K562 (cell line): ENCODE results near the gene ATP6V0C. TPM values are rescaled to one million over a fixed set of nuclear protein-coding genes. Genes with fewer than 3 reads are reported as not detected.
A peak's percentile ranks its signal among the peaks of the same experiment; 100 is the strongest.

Experiments used
- CBFA2T2 ChIP-seq: fragments of 450-650 bp; conservative IDR thresholded peaks from 2 replicates; pipeline ENCODE4 v1.6.1; 2017; ENCODE audit warnings: mild to moderate bottlenecking
- CBX1 ChIP-seq: sonication (generic); IDR thresholded peaks from 2 replicates; pipeline ENCODE4 v1.6.1; 2016; ENCODE audit warnings: antibody characterized with exemption, low read depth, mild to moderate bottlenecking
- ERF ChIP-seq: fragments of 450-650 bp; formaldehyde crosslinking; IDR thresholded peaks from 2 replicates; pipeline ENCODE4 v1.4.0; 2020; ENCODE audit warnings: mild to moderate bottlenecking, mixed read lengths
- KAT8 ChIP-seq: fragments of 450-650 bp; IDR thresholded peaks from 2 replicates; pipeline ENCODE4 v1.6.1; 2016; ENCODE audit warnings: low read depth, mild to moderate bottlenecking
- KDM4B ChIP-seq, 2 experiments: fragments of 450-650 bp in 1 of 2; sonication (generic) in 1 of 2; IDR thresholded peaks; 2 replicates each; pipeline ENCODE4 v1.6.1; 2016 to 2017; ENCODE audit warnings: borderline replicate concordance in 2 of 2, antibody characterized with exemption in 1 of 2, low read depth in 1 of 2, mild to moderate bottlenecking in 1 of 2
- NCOA6 ChIP-seq: fragments of 450-650 bp; IDR thresholded peaks from 2 replicates; pipeline ENCODE4 v1.6.1; 2017; ENCODE audit warnings: mild to moderate bottlenecking
- NFRKB ChIP-seq: fragments of 450-650 bp; IDR thresholded peaks from 2 replicates; pipeline ENCODE4 v1.6.1; 2016; ENCODE audit warnings: low read depth
- POLR2H ChIP-seq: IDR thresholded peaks from 2 replicates; pipeline ENCODE4 v1.6.1; 2016; ENCODE audit warnings: missing genetic modification characterization, low read depth, mild to moderate bottlenecking, control low read depth, missing compliant biosample characterization, moderate library complexity
- SREBF2 ChIP-seq: sonication (generic); formaldehyde crosslinking; IDR thresholded peaks from 2 replicates; pipeline ENCODE4 v1.4.0; 2020; ENCODE audit warnings: mild to moderate bottlenecking, missing genetic modification reagents
- ZNF224 ChIP-seq: sonication (generic); formaldehyde crosslinking; IDR thresholded peaks from 2 replicates; pipeline ENCODE4 v1.8.0; 2022; ENCODE audit warnings: mild to moderate bottlenecking, missing genetic modification reagents
- ZNF318 ChIP-seq, 2 experiments: fragments of 450-650 bp; IDR thresholded peaks; 2 replicates each; pipeline ENCODE4 v1.6.1; 2016; ENCODE audit warnings: mild to moderate bottlenecking in 2 of 2, borderline replicate concordance in 1 of 2, low read depth in 1 of 2, moderate library complexity in 1 of 2
- ZSCAN29 ChIP-seq: fragments of 450-650 bp; IDR thresholded peaks from 2 replicates; pipeline ENCODE4 v1.6.1; 2017
- polyA plus RNA-seq, 8 experiments: library from polyadenylated mRNA; depleted of rRNA in 4 of 8; stranded (reverse) in 5 of 8; unstranded in 3 of 8; fragments of >200 nt; fragmentation: Nextera tagmentation in 2 of 8; fragmentation: Illumina TruSeq in 1 of 8; extraction: Ambion mirVana in 2 of 8; extraction: Trizol in 1 of 8; gene quantifications; 2 replicates each; pipeline versions ENCODE4 v1.2.1 to v1.2.3, GENCODE V29; 2011 to 2014; ENCODE audit warnings: inconsistent platforms in 1 of 8, missing spikeins in 1 of 8
- total RNA-seq, 7 experiments: library from RNA; depleted of rRNA in 6 of 7; stranded (reverse); fragments of >200 nt in 6 of 7; fragmentation: Illumina TruSeq in 2 of 7; extraction: Trizol in 2 of 7; gene quantifications; 2 replicates each; pipeline versions ENCODE4 v1.2.1 to v1.2.3, GENCODE V29; 2011 to 2021; ENCODE audit warnings: low replicate concordance in 1 of 7
- TF ChIP-seq, protein P1 (sequence below): fragments of 250-450 bp; sonication (Bioruptor Pico); IDR thresholded peaks from 2 replicates; pipeline ENCODE4 v1.8.0; 2022; ENCODE audit warnings: inconsistent platforms, mild to moderate bottlenecking, moderate library complexity, borderline replicate concordance

The ATP6V0C gene
- total and polyA plus RNA-seq, 9 of the 15 experiments (the other 6 are each of a cell fraction or from before 2014, with no cell fraction given), result 2.9 to 228 (median 22.7) TPM

DNA sequence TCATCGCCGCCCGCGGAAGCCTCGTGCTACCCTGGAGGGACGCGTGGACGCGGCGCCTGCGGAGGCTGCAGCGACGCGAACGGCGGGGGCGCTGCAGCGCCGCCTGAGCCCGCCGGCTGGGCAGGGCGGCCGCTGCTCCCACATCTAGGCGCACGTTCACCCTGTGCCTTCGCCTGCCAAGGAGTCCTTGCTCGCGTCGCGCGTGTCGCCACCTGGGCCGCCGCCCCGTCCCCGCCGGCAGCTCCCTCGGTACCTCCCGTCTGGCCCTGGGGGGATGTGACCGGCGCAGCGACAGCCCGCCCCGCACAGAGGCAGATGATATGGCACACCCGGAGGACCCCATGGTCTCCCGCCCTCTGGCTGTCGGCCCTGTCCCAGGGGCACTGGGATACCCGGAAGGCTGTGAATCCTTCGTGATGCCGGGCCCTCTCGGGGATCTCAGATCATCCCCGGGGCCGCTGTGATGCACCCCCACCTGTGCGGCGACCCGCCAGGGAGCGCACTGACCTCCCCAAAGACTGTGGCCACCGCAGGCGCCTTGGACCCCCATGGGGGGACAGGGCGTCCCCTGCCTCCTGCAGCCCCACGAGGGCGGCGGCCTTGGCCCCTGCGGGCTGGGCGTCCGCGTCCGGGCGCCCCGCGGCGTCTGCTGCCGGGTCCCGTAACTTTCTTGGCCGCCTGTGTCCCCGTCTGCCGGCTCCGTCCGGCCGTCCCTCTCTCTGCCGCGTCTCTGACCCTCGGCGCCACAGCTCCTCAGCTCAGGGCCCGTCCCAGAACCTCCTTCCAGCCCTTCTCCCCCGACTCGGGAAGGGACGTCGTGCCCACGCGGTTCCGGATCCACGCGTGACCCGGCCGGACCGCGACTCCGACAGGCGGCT lies 39.5 kb upstream of the ATP6V0C start (continued):
- TF ChIP-seq ZNF318 (IDR thresholded peaks at IDR 0.05; ENCODE audit: borderline replicate concordance in 1 of 2, low read depth in 1 of 2), result no peak
- TF ChIP-seq ZSCAN29, result peak; percentile 94
- no peak for TF ChIP-seq CBFA2T2
- 0 out of 2 replicates have a peak, but pooled peaks have one; percentile 7 for TF ChIP-seq NCOA6
- no peak for TF ChIP-seq ZNF224 (CRISPR knock-in tag)
- TF ChIP-seq POLR2H (tag), result no peak
- TF ChIP-seq NFRKB, result 0 out of 2 replicates have a peak, but pooled peaks have one; percentile 32
- TF ChIP-seq KAT8, result no peak
- peak; percentile 79; the same call in 1 of the 2 replicates for TF ChIP-seq ERF (CRISPR knock-in tag)
- no peak for TF ChIP-seq KDM4B (IDR thresholded peaks at IDR 0.05; ENCODE audit: borderline replicate concordance in 2 of 2, low read depth in 1 of 2)
- no peak for TF ChIP-seq SREBF2 (CRISPR knock-in tag)
- TF ChIP-seq, protein P1, sequence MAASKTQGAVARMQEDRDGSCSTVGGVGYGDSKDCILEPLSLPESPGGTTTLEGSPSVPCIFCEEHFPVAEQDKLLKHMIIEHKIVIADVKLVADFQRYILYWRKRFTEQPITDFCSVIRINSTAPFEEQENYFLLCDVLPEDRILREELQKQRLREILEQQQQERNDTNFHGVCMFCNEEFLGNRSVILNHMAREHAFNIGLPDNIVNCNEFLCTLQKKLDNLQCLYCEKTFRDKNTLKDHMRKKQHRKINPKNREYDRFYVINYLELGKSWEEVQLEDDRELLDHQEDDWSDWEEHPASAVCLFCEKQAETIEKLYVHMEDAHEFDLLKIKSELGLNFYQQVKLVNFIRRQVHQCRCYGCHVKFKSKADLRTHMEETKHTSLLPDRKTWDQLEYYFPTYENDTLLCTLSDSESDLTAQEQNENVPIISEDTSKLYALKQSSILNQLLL (CRISPR knock-in tag), result no peak
- no peak for TF ChIP-seq CBX1
